Activated naive CD8-positive, alpha-beta T cell treated with anti-CD3 and anti-CD28 coated beads, Interleukin-2, amount 10 ng/mL, durations not matched to agents 7 days and 5 days (primary cell): ENCODE measurements around the gene RPS26. TPM values are rescaled to one million over a fixed set of nuclear protein-coding genes. Genes with fewer than 3 reads are reported as not detected.
A peak's percentile ranks its signal among the peaks of the same experiment; 100 is the strongest.
"Not testable (repeated sequence)": the region's sequence is repeated elsewhere in the genome, so short reads cannot be mapped to it uniquely, and the experiment has no call there.

Experiments
- ATAC-seq: fragments of 150-1000 bp; cut with Tn5 transposase; one replicate; pipeline ENCODE4 v1.10.0; 2021; ENCODE audit warnings: low read depth, moderate library complexity
- POLR2A ChIA-PET: fragments of 350-600 bp; sonication (Branson Sonifier 250); formaldehyde crosslinking; loops from one replicate; lab custom pipeline; 2021; ENCODE audit warnings: antibody characterized with exemption; lab: Charles Lee
- DNase-seq: peaks from one replicate; pipeline ENCODE4 v3.0.0; 2021
- H3K27ac Mint-ChIP-seq: one replicate; pipeline ENCODE4 v1.8.0; 2022; ENCODE audit warnings: mild to moderate bottlenecking, mixed read lengths
- H3K27me3 Mint-ChIP-seq: one replicate; pipeline ENCODE4 v1.8.0; 2022; ENCODE audit warnings: mild to moderate bottlenecking, moderate library complexity, mixed read lengths
- H3K36me3 Mint-ChIP-seq: one replicate; pipeline ENCODE4 v1.8.0; 2021; ENCODE audit warnings: mild to moderate bottlenecking, mixed read lengths
- H3K4me1 Mint-ChIP-seq: one replicate; pipeline ENCODE4 v1.8.0; 2021; ENCODE audit warnings: mixed read lengths
- H3K4me3 Mint-ChIP-seq: one replicate; pipeline ENCODE4 v1.8.0; 2022; ENCODE audit warnings: mild to moderate bottlenecking, moderate library complexity, mixed read lengths
- H3K9me3 Mint-ChIP-seq: one replicate; pipeline ENCODE4 v1.8.0; 2021; ENCODE audit warnings: mixed read lengths
- total RNA-seq, 2 experiments: library from RNA; stranded (reverse); gene quantifications; one replicate each; pipeline ENCODE4 v1.2.3, GENCODE V29; 2021

Gene RPS26
- total RNA-seq, 2 experiments from 2014 or later, result 39.1 to 42.6 TPM

- peaks cover 2% of the 10 kb centered on the region for H3K36me3 Mint-ChIP-seq
- DNase-seq (no peak), ATAC-seq (no peak)
- POLR2A ChIA-PET, result interaction anchor here (0.6 kb wide), 1 partner anchor 618 kb away, joined by 4 read pairs; no protein-coding TSS in a partner anchor
- peaks cover 4% of the 10 kb centered on the region for H3K27me3 Mint-ChIP-seq
- no peak overlapping the region for H3K27ac Mint-ChIP-seq
- no peaks in the 10 kb centered on the region for H3K9me3 Mint-ChIP-seq
- no peaks in the 10 kb centered on the region for H3K4me1 Mint-ChIP-seq
- no peak overlapping the region for H3K4me3 Mint-ChIP-seq
Observed at GRCh38 chr12:56061982-56062381, 20.3 kb downstream of the RPS26 start.

DNA sequence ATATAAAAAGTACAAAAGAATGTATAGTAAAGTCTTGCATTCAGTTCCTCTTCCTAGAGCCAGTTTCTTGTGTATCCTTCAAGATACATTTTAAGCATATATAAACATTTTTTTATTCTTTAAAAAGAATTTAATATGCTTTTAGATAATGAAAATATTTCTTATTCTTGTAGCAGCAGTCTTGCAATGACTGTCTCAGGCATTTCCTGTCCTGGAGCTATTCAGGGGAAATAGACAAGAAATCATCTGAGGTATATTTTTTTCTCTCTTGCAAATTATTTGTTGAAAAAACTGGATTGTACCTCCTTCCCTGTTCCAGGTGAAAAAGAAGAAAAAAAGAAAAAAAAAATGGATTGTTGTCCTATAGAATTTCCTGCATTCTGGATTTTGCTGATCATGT lies 21.3 kb downstream of the RPS26 start:
- H3K27ac Mint-ChIP-seq, result no peak overlapping the region
- no peaks in the 10 kb centered on the region for H3K9me3 Mint-ChIP-seq
- no peaks in the 10 kb centered on the region for H3K4me1 Mint-ChIP-seq
- ATAC-seq, result no peak
- peaks cover 4% of the 10 kb centered on the region for H3K27me3 Mint-ChIP-seq
- DNase-seq, result no peak
- POLR2A ChIA-PET, result no interaction called here
- no peak overlapping the region for H3K4me3 Mint-ChIP-seq
- peaks cover 2% of the 10 kb centered on the region for H3K36me3 Mint-ChIP-seq

DNA sequence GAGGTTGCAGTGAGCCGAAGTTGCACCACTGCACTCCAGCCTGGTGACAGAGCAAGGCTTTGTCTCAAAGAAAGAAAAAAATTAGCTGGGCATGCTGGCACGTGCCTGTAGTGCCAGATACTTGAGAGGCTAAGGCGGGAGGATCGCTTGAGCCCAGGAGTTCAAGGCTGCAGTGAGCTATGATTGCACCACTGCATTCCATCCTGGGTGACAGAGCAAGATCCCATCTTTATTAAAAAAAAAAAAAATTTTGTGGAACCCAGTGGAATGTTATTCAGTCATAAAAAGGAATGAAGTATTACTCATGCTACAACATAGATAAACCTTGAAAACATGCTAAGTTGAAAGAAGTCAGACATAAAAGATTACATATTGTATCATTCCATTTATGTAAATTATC lies 29.9 kb downstream of the RPS26 start:
- H3K27me3 Mint-ChIP-seq, result peaks cover 6% of the 10 kb centered on the region
- DNase-seq (no peak), ATAC-seq (no peak)
- POLR2A ChIA-PET, result no interaction called here
- no peak overlapping the region for H3K4me3 Mint-ChIP-seq
- H3K36me3 Mint-ChIP-seq, result no peaks in the 10 kb centered on the region
- H3K27ac Mint-ChIP-seq, result no peak overlapping the region
- peaks cover 2% of the 10 kb centered on the region for H3K4me1 Mint-ChIP-seq
- no peaks in the 10 kb centered on the region for H3K9me3 Mint-ChIP-seq

DNA sequence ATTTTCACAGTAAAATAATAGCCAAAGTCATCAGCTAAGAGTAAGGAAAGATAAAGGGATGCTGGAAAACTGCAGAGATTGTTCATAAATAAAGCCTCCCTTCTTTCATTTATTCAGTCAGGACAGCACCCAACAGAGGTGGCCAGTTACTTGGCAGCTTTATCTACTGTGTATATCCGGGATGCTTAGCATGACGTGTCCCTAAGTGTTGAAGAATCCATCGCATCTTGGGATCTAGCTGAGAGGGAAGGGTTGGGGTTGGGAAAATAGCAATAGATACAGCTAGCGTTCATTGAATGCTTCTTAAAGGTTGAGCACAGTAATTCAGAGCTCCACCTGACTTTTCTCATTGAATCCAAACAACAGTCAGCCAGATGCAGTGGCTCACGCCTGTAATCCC lies 32.7 kb downstream of the RPS26 start:
- ATAC-seq (no peak), DNase-seq (no peak)
- Mint-ChIP-seq H3K36me3 (no peaks in the 10 kb centered on the region), H3K4me3 (no peak overlapping the region), H3K9me3 (no peaks in the 10 kb centered on the region), H3K4me1 (peaks cover 3% of the 10 kb centered on the region), H3K27me3 (peaks cover 12% of the 10 kb centered on the region), H3K27ac (no peak overlapping the region)
- POLR2A ChIA-PET, result interaction anchor here (0.9 to 1.4 kb wide), 2 partner anchors 54 to 100 kb away, joined by 3 read pairs; partner anchors contain the start of gene ESYT1

DNA sequence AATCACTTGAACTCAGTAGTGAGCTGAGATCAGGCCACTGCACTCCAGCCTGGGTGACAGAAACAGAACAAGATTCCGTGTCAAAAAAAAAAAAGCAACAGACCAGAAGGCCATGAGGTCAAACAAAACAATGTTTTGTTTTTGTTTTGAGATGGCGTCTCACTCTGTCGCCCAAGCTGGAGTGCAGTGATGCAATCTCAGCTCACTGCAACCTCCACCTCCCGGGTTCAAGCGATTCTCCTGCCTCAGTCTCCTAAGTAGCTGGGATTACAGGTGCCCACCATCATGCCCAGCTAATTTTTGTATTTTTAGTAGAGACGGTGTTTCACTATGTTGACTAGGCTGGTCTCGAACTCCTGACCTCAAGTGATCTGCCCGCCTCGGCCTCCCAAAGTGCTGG lies 36.2 kb downstream of the RPS26 start:
- DNase-seq, H3K9me3 Mint-ChIP-seq, H3K4me3 Mint-ChIP-seq, H3K36me3 Mint-ChIP-seq, H3K27ac Mint-ChIP-seq, ATAC-seq, H3K4me1 Mint-ChIP-seq: not testable (repeated sequence)
- peaks cover 28% of the 10 kb centered on the region for H3K27me3 Mint-ChIP-seq
- POLR2A ChIA-PET, result interaction anchor here (0.7 to 1.8 kb wide), 3 partner anchors 22 to 40 kb away, joined by 4 to 6 read pairs (median 5); partner anchors contain the start of genes PA2G4 and ZC3H10

- peak overlapping the region; percentile 82 for H3K4me3 Mint-ChIP-seq
- no peak for ATAC-seq
- peaks cover 8% of the 10 kb centered on the region for H3K4me1 Mint-ChIP-seq
- H3K9me3 Mint-ChIP-seq, result no peaks in the 10 kb centered on the region
- no peak overlapping the region for H3K27ac Mint-ChIP-seq
- DNase-seq, result no peak
- POLR2A ChIA-PET, result interaction anchor here (1.6 to 1.8 kb wide), 2 partner anchors 23 to 25 kb away, joined by 5 to 6 read pairs; partner anchors contain the start of gene PA2G4
- H3K36me3 Mint-ChIP-seq, result no peaks in the 10 kb centered on the region
- peaks cover 28% of the 10 kb centered on the region for H3K27me3 Mint-ChIP-seq
Observed at GRCh38 chr12:56078427-56078826, 36.7 kb downstream of the RPS26 start.

DNA sequence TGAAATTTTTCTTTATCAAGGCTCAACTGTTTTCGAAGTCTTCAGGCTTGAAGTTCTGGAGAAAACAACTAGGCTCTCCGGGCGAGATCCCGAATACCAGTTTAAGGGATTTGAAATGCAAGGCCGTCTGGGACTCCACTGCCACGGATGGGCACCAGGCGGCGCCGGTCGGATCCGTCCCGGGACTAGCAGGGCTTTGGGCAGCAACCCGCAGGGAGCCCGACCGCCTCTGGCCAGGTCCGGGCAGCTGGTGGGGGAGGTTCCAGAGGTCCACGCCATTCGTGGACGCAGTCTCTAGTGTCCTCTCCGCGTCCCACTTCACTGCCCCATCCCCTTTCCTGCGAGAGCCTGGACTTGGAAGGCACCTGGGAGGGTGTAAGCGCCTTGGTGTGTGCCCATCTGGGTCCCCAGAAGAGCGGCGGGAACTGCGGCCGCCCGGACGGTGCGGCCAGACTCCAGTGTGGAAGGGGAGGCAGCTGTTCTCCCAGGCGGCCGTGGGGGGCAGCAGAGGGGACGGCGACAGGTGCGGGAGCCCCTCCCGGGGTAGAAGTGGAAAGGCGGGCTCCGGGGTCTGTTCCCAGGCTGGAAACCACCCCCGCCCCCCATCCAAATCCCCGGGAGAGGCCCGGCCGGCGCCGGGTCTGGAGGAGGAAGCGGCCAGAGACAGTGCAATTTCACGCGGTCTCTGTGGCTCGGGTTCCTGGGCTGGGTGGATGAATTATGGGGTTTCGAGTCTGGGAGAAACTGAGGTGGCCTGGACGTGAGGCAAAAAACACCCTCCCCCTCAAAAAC lies 37.4 kb downstream of the RPS26 start:
- peaks cover 26% of the 10 kb centered on the region for H3K27me3 Mint-ChIP-seq
- POLR2A ChIA-PET, result interaction anchor here (1.0 to 4.2 kb wide), 4 partner anchors 24 to 49 kb away, joined by 3 to 47 read pairs (median 6); partner anchors contain the start of genes ESYT1, PA2G4 and ZC3H10
- ATAC-seq (peak; percentile 62), DNase-seq (peak; percentile 68)
- peaks cover 10% of the 10 kb centered on the region for H3K4me1 Mint-ChIP-seq
- H3K36me3 Mint-ChIP-seq, result no peaks in the 10 kb centered on the region
- no peaks in the 10 kb centered on the region for H3K9me3 Mint-ChIP-seq
- peak overlapping the region; percentile 82 for H3K4me3 Mint-ChIP-seq
- no peak overlapping the region for H3K27ac Mint-ChIP-seq

- peaks cover 11% of the 10 kb centered on the region for H3K4me1 Mint-ChIP-seq
- POLR2A ChIA-PET, result interaction anchor here (0.6 to 4.2 kb wide), 5 partner anchors 15 to 49 kb away, joined by 3 to 47 read pairs (median 4); partner anchors contain the start of genes ESYT1, PA2G4 and ZC3H10
- ATAC-seq, result peak; percentile 78
- H3K4me3 Mint-ChIP-seq, result peak within 1 kb of the TSS; percentile 82
- peak within 1 kb of the TSS; percentile 36 for H3K27ac Mint-ChIP-seq
- DNase-seq, result peak; percentile 73
- H3K27me3 Mint-ChIP-seq, result peaks cover 26% of the 10 kb centered on the region
- H3K36me3 Mint-ChIP-seq, result no peaks in the 10 kb centered on the region
- no peaks in the 10 kb centered on the region for H3K9me3 Mint-ChIP-seq
Observed at GRCh38 chr12:56079723-56080555, 38.2 kb downstream of the RPS26 start, which contains the start of gene ERBB3. Gene ERBB3, plus strand, starts transcription at chr12:56080165. Its CDS starts 136 bp downstream, at chr12:56080301.

DNA sequence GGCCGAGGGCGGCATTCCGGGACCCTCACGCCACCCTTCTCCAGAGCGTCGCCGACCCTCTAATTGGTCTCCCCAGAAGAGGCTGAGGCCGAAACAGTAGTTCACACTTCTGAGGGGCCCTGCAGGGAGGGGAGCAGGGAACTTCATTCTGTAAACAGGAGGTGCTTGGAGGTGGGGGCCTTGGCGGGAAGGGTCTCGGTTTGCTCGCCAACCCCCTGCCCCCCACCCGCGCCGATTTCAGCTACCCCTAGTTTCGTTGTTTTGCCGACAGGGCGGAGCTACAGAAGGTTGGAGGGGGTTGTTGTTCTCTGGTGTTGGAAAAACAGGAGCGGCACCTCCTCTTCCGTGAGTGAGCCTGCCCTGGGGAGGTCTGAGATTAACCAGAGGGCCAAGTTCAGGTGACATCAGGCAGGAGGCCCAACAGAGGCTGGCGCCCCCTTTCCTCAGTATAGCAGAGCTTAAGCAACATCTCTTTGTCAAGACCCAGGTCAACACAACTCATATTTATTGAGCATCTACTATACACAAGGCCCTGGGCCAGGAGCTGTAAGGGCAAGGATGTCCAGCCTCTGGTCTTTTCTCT lies 38.9 kb downstream of the RPS26 start:
- Mint-ChIP-seq H3K4me3 (peak overlapping the region; percentile 82), H3K4me1 (peaks cover 15% of the 10 kb centered on the region), H3K9me3 (no peaks in the 10 kb centered on the region), H3K27ac (no peak overlapping the region), H3K36me3 (no peaks in the 10 kb centered on the region), H3K27me3 (peaks cover 26% of the 10 kb centered on the region)
- POLR2A ChIA-PET, result interaction anchor here (0.6 to 4.2 kb wide), 4 partner anchors 13 to 107 kb away, joined by 3 to 47 read pairs (median 6); partner anchors contain the start of genes PA2G4, RAB5B and ZC3H10
- DNase-seq (no peak), ATAC-seq (no peak)

- H3K4me1 Mint-ChIP-seq, result peaks cover 15% of the 10 kb centered on the region
- H3K36me3 Mint-ChIP-seq, result no peaks in the 10 kb centered on the region
- ATAC-seq, result no peak
- POLR2A ChIA-PET, result interaction anchor here (0.6 to 4.2 kb wide), 4 partner anchors 12 to 108 kb away, joined by 3 to 47 read pairs (median 6); partner anchors contain the start of genes PA2G4, RAB5B and ZC3H10
- H3K9me3 Mint-ChIP-seq, result no peaks in the 10 kb centered on the region
- no peak overlapping the region for H3K4me3 Mint-ChIP-seq
- H3K27me3 Mint-ChIP-seq, result peaks cover 26% of the 10 kb centered on the region
- H3K27ac Mint-ChIP-seq, result no peak overlapping the region
- DNase-seq, result no peak
Observed at GRCh38 chr12:56081393-56082347, 40.0 kb downstream of the RPS26 start.

DNA sequence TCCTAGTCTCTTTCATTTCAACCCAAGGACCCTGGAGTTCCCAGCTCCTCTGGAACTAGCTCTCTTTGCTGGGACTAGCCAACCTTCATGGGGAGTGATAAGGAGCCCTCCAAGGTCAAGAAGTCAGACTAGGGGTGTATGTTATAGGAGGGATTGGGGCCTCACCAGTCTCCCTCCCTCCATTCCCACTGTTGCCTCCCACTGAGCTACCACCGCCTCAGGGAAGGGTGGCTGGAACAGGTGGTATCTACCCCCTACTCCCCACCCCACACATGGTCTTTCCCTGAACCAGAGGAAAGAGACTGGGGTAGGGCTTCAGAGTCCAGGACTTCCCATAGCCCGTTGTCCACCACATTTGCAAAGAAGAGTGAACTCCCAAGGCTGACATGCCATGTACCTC lies 40.7 kb downstream of the RPS26 start:
- H3K27me3 Mint-ChIP-seq, result peaks cover 26% of the 10 kb centered on the region
- H3K9me3 Mint-ChIP-seq, result no peaks in the 10 kb centered on the region
- no peaks in the 10 kb centered on the region for H3K36me3 Mint-ChIP-seq
- ATAC-seq, result no peak
- H3K27ac Mint-ChIP-seq, result no peak overlapping the region
- POLR2A ChIA-PET, result interaction anchor here (0.6 to 4.2 kb wide), 2 partner anchors 21 to 448 kb away, joined by 6 to 47 read pairs; partner anchors contain the start of gene PA2G4
- DNase-seq, result no peak
- peaks cover 15% of the 10 kb centered on the region for H3K4me1 Mint-ChIP-seq
- no peak overlapping the region for H3K4me3 Mint-ChIP-seq

DNA sequence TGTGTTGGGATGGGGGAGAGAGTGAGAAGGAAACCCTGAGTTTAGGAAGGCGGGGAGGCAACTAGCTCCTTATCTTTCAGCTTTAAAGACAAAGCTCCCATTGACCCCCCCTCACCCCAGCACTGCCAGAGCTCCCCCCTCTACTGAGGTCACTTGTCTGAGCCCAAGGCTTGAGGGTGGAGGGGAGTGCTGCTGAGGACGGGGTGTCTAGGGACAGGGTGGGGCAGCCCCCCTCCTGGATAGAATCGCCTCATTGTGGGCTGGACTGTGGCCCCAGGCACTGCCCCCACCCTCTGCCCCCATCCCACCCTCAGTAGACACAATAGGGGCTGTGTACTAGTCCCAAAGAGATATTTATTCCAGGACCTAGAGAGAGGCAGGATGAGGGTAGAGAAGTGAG lies 41.2 kb downstream of the RPS26 start:
- ATAC-seq (no peak), DNase-seq (no peak)
- Mint-ChIP-seq H3K9me3 (no peaks in the 10 kb centered on the region), H3K27ac (no peak overlapping the region), H3K4me3 (no peak overlapping the region), H3K36me3 (no peaks in the 10 kb centered on the region), H3K4me1 (peaks cover 17% of the 10 kb centered on the region), H3K27me3 (peaks cover 26% of the 10 kb centered on the region)
- POLR2A ChIA-PET, result interaction anchor here (0.6 to 4.2 kb wide), 3 partner anchors 20 to 447 kb away, joined by 6 to 47 read pairs (median 22); partner anchors contain the start of gene PA2G4
